ENCODE data around the gene XPNPEP3. TPM values are rescaled to one million over a fixed set of nuclear protein-coding genes. Genes with fewer than 3 reads are reported as not detected.
A peak's percentile ranks its signal among the peaks of the same experiment; 100 is the strongest.

The XPNPEP3 gene
- polyA plus RNA-seq, 4 donors: 15.7 to 25.8 (median 20.5) TPM

- DNase-seq (ENCODE audit: low read depth in 4 of 4, low spot score in 3 of 4): peak; percentile 17 to 56 (median 44)
Observed at GRCh38 chr22:40922484-40923303, 65.7 kb downstream of the XPNPEP3 start.

GRCh38 chr22:40928657-40929056, 71.7 kb downstream of the XPNPEP3 start:
- no peak for DNase-seq (ENCODE audit: low read depth in 4 of 4, low spot score in 3 of 4)

- no peak for DNase-seq (ENCODE audit: low read depth in 4 of 4, low spot score in 3 of 4)
Observed at GRCh38 chr22:40932396-40932795, 75.4 kb downstream of the XPNPEP3 start.

- no peak for DNase-seq (ENCODE audit: low read depth in 4 of 4, low spot score in 3 of 4)
Observed at GRCh38 chr22:40939202-40939601, 82.3 kb downstream of the XPNPEP3 start.

GRCh38 chr22:40950962-40951794, 94.2 kb downstream of the XPNPEP3 start, which contains the start of gene RBX1:
TSS of gene RBX1 (plus strand) at chr22:40951378. CDS start at chr22:40951399, 21 bp downstream.
- DNase-seq (ENCODE audit: low read depth in 4 of 4, low spot score in 3 of 4): peak; percentile 96 to 99 (median 97)

- DNase-seq (ENCODE audit: low read depth in 4 of 4, low spot score in 3 of 4): no peak
Observed at GRCh38 chr22:40951795-40952605, 95.1 kb downstream of the XPNPEP3 start.

- no peak for DNase-seq (ENCODE audit: low read depth in 4 of 4, low spot score in 3 of 4)
Observed at GRCh38 chr22:40953471-40953870, 96.5 kb downstream of the XPNPEP3 start.

- DNase-seq (ENCODE audit: low read depth in 4 of 4, low spot score in 3 of 4): no peak
Observed at GRCh38 chr22:40954113-40954512, 97.2 kb downstream of the XPNPEP3 start.

GRCh38 chr22:40955571-40955970, 98.6 kb downstream of the XPNPEP3 start:
- no peak for DNase-seq (ENCODE audit: low read depth in 4 of 4, low spot score in 3 of 4)

GRCh38 chr22:40957601-40958000, 100.7 kb downstream of the XPNPEP3 start:
- no peak for DNase-seq (ENCODE audit: low read depth in 4 of 4, low spot score in 3 of 4)

- DNase-seq (ENCODE audit: low read depth in 4 of 4, low spot score in 3 of 4): no peak
Observed at GRCh38 chr22:40958299-40958698, 101.4 kb downstream of the XPNPEP3 start.

GRCh38 chr22:40960145-40960544, 103.2 kb downstream of the XPNPEP3 start:
- DNase-seq (ENCODE audit: low read depth in 4 of 4, low spot score in 3 of 4): no peak

GRCh38 chr22:40965936-40966725, 109.2 kb downstream of the XPNPEP3 start:
- no peak for DNase-seq (ENCODE audit: low read depth in 4 of 4, low spot score in 3 of 4)

- no peak for DNase-seq (ENCODE audit: low read depth in 4 of 4, low spot score in 3 of 4)
Observed at GRCh38 chr22:40966726-40967085, 109.8 kb downstream of the XPNPEP3 start.

- no peak for DNase-seq (ENCODE audit: low read depth in 4 of 4, low spot score in 3 of 4)
Observed at GRCh38 chr22:40967111-40967760, 110.3 kb downstream of the XPNPEP3 start.

GRCh38 chr22:40972587-40972986, 115.6 kb downstream of the XPNPEP3 start:
- no peak for DNase-seq (ENCODE audit: low read depth in 4 of 4, low spot score in 3 of 4)

- no peak for DNase-seq (ENCODE audit: low read depth in 4 of 4, low spot score in 3 of 4)
Observed at GRCh38 chr22:40973144-40973543, 116.2 kb downstream of the XPNPEP3 start.

- DNase-seq (ENCODE audit: low read depth in 4 of 4, low spot score in 3 of 4): no peak
Observed at GRCh38 chr22:40975366-40975765, 118.4 kb downstream of the XPNPEP3 start.

Data from right renal pelvis (tissue), 4 donors.